DMS53 treated with DMSO at 0.1 percent for 48 hours (cell line): ENCODE measurements around the gene ESRP2.
A peak's percentile ranks its signal among the peaks of the same experiment; 100 is the strongest.

Experiments used
- DNase-seq: peaks from one replicate; lab custom pipeline; 2025; ENCODE audit not compliant: unreplicated experiment; lab: John Stamatoyannopoulos, UW

ESRP2 gene

GRCh38 chr16:68227183-68227793 is 8.6 kb downstream of the ESRP2 start:
- DNase-seq = peak; percentile 60

GRCh38 chr16:68226116-68226515 is 9.8 kb downstream of the ESRP2 start:
- DNase-seq = no peak

- no peak for DNase-seq
Measured at GRCh38 chr16:68223072-68223471, 12.9 kb downstream of the ESRP2 start.

- no peak for DNase-seq
Measured at GRCh38 chr16:68219725-68220351, 16.1 kb downstream of the ESRP2 start.

- DNase-seq = no peak
Measured at GRCh38 chr16:68217506-68217905, 18.4 kb downstream of the ESRP2 start.

- peak; percentile 37 for DNase-seq
Measured at GRCh38 chr16:68216240-68216639, 19.7 kb downstream of the ESRP2 start.

GRCh38 chr16:68215302-68215701 is 20.6 kb downstream of the ESRP2 start:
- no peak for DNase-seq

- DNase-seq = no peak
Measured at GRCh38 chr16:68214726-68215125, 21.2 kb downstream of the ESRP2 start.

GRCh38 chr16:68206245-68206644 is 29.7 kb downstream of the ESRP2 start:
- DNase-seq = no peak

- no peak for DNase-seq
Measured at GRCh38 chr16:68202091-68202519, 33.8 kb downstream of the ESRP2 start.

GRCh38 chr16:68200088-68200783 is 35.7 kb downstream of the ESRP2 start:
- DNase-seq = no peak

GRCh38 chr16:68197250-68197649 is 38.7 kb downstream of the ESRP2 start:
- DNase-seq = no peak

GRCh38 chr16:68194251-68194650 is 41.7 kb downstream of the ESRP2 start:
- no peak for DNase-seq

- DNase-seq = no peak
Measured at GRCh38 chr16:68190736-68191510, 45.0 kb downstream of the ESRP2 start.

- no peak for DNase-seq
Measured at GRCh38 chr16:68190081-68190480, 45.8 kb downstream of the ESRP2 start.

GRCh38 chr16:68188170-68188569 is 47.8 kb downstream of the ESRP2 start:
- DNase-seq = no peak

GRCh38 chr16:68187505-68187904 is 48.4 kb downstream of the ESRP2 start:
- DNase-seq = no peak

- DNase-seq = no peak
Measured at GRCh38 chr16:68186877-68187276, 49.0 kb downstream of the ESRP2 start.

- no peak for DNase-seq
Measured at GRCh38 chr16:68183046-68183445, 52.9 kb downstream of the ESRP2 start.

GRCh38 chr16:68179855-68180254 is 56.1 kb downstream of the ESRP2 start:
- no peak for DNase-seq

GRCh38 chr16:68179196-68179795 is 56.6 kb downstream of the ESRP2 start:
- no peak for DNase-seq
